ENCODE measurements around the gene MRRF. TPM values are rescaled to one million over a fixed set of nuclear protein-coding genes. Genes with fewer than 3 reads are reported as not detected.

MRRF gene
- total and polyA plus RNA-seq, 2 of the 4 experiments (the other 2 are of a cell fraction): 32.1 to 38.0 TPM

DNA sequence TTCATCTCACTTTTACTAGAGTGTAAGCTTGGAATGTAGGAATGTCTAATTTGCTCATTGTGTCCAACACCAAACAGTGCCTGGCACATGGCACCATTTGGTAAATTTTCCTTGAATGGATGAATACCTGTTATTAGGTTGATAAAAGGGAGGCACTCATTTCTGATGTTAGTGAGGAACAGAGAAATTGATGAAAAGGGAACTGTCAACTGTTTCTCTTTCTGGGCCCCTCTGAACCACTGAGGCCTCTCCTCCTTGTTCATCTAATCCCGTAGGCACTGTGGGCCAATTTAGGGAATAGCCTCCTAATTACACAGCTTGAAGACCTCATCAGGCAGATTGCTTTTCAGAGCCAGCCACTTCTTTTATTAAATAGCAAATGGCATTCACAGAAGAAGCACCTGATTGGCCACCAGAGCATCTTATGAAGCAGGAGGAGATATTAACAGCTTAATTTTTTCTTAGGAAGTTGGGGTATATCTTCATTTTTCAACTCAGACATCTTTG lies 22.6 kb downstream of the MRRF start:
- ATAC-seq (ENCODE audit: low read depth): no peak
- H3K56ac ChIP-seq (ENCODE audit: extremely low read depth, insufficient read depth, low read length): no peak overlapping the region
- no peak overlapping the region for H2AK5ac ChIP-seq (ENCODE audit: low read depth, low read length)
- no peaks in the 10 kb centered on the region for H3K4me1 ChIP-seq (ENCODE audit: control insufficient read depth, insufficient read depth, low read length)
- H3K9me1 ChIP-seq (ENCODE audit: insufficient read depth, low read length): peaks cover 4% of the 10 kb centered on the region; the same call in 1 of the 2 replicates
- H3K27ac ChIP-seq (ENCODE audit: insufficient read depth, low read length): no peak overlapping the region
- H2BK15ac ChIP-seq (ENCODE audit: low read depth, low read length): no peak overlapping the region
- peaks cover 11 to 18% of the 10 kb centered on the region in 2 experiments for H3K79me1 ChIP-seq (ENCODE audit: low read depth in 1 of 2, low read length in 2 of 2)
- H2BK5ac ChIP-seq (ENCODE audit: low read depth, low read length, poor library complexity, severe bottlenecking): no peak overlapping the region
- H2AK9ac ChIP-seq (replicated peaks; ENCODE audit: low read depth, low read length, poor library complexity): no peak overlapping the region
- intact Hi-C loops (cut with micrococcal nuclease): no loop called here
- H4K8ac ChIP-seq (ENCODE audit: low read depth in 2 of 2, low read length in 2 of 2): no peak overlapping the region
- TF ChIP-seq MAFK (IDR thresholded peaks at IDR 0.05; ENCODE audit: low read depth, low read length) (no peak), CHD1 (IDR thresholded peaks at IDR 0.05; ENCODE audit: low read depth, low read length) (no peak), MXI1 (IDR thresholded peaks at IDR 0.05; ENCODE audit: borderline replicate concordance, low read depth, low read length) (no peak), RFX5 (IDR thresholded peaks at IDR 0.05; ENCODE audit: low read depth, low read length) (no peak), BHLHE40 (IDR thresholded peaks at IDR 0.05; ENCODE audit: low read depth, low read length) (no peak), FOS (IDR thresholded peaks at IDR 0.05; ENCODE audit: low read depth, low read length) (no peak)
- TF ChIP-seq, protein P1, sequence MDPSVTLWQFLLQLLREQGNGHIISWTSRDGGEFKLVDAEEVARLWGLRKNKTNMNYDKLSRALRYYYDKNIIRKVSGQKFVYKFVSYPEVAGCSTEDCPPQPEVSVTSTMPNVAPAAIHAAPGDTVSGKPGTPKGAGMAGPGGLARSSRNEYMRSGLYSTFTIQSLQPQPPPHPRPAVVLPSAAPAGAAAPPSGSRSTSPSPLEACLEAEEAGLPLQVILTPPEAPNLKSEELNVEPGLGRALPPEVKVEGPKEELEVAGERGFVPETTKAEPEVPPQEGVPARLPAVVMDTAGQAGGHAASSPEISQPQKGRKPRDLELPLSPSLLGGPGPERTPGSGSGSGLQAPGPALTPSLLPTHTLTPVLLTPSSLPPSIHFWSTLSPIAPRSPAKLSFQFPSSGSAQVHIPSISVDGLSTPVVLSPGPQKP (IDR thresholded peaks at IDR 0.05; ENCODE audit: borderline replicate concordance, low read depth, low read length): no peak
- TF ChIP-seq, protein P2, sequence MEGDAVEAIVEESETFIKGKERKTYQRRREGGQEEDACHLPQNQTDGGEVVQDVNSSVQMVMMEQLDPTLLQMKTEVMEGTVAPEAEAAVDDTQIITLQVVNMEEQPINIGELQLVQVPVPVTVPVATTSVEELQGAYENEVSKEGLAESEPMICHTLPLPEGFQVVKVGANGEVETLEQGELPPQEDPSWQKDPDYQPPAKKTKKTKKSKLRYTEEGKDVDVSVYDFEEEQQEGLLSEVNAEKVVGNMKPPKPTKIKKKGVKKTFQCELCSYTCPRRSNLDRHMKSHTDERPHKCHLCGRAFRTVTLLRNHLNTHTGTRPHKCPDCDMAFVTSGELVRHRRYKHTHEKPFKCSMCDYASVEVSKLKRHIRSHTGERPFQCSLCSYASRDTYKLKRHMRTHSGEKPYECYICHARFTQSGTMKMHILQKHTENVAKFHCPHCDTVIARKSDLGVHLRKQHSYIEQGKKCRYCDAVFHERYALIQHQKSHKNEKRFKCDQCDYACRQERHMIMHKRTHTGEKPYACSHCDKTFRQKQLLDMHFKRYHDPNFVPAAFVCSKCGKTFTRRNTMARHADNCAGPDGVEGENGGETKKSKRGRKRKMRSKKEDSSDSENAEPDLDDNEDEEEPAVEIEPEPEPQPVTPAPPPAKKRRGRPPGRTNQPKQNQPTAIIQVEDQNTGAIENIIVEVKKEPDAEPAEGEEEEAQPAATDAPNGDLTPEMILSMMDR (conservative IDR thresholded peaks at IDR 0.05; ENCODE audit: low read depth, low read length): no peak
- H3K4ac ChIP-seq (ENCODE audit: low read depth, low read length): no peak overlapping the region
- no peaks in the 10 kb centered on the region for H3K9me3 ChIP-seq (ENCODE audit: control insufficient read depth, insufficient read depth, low read length)
- H2BK20ac ChIP-seq (ENCODE audit: low read depth, low read length): no peak overlapping the region
- H3K4me2 ChIP-seq (ENCODE audit: low read depth, low read length): no peak overlapping the region
- H3K14ac ChIP-seq (replicated peaks; ENCODE audit: low read depth, low read length): no peak overlapping the region
- H4K20me1 ChIP-seq (ENCODE audit: insufficient read depth, low read length): no peaks in the 10 kb centered on the region
- H4K91ac ChIP-seq (ENCODE audit: insufficient read depth, low read depth, low read length): no peak overlapping the region
- in situ Hi-C loops (cut with MboI; ENCODE audit: low sequenced_read_pairs): no loop called here
- H3K9ac ChIP-seq (ENCODE audit: low read depth, low read length): no peak overlapping the region
- no peak overlapping the region for H2AFZ ChIP-seq (replicated peaks; ENCODE audit: low read length, poor library complexity)
- dilution Hi-C loops (cut with HindIII; ENCODE audit: low sequenced_read_pairs, unreplicated experiment): no loop called here
- no peak overlapping the region for H3K23ac ChIP-seq (ENCODE audit: low read depth, low read length)
- no peak for DNase-seq
- no peak overlapping the region for H4K5ac ChIP-seq (ENCODE audit: low read depth, low read length)
- POLR2A ChIA-PET (ENCODE audit: unreplicated experiment): no interaction called here
- H3K27me3 ChIP-seq (ENCODE audit: control insufficient read depth, insufficient read depth, low read length): no peaks in the 10 kb centered on the region
- no peak overlapping the region for H2BK120ac ChIP-seq (ENCODE audit: low read depth, low read length)
- BruUV-seq (replicated peaks): no TSS peak
- CTCF ChIA-PET: interaction anchor here (0.6 kb wide), 1 partner anchor 151 kb away, joined by 4 read pairs; no protein-coding TSS in a partner anchor
- WGBS, 2 experiments (ENCODE audit: extremely low coverage in 2 of 2, insufficient read length in 1 of 2): no CpG with 5 or more reads among the region's 1 CpG
- peaks cover 27% of the 10 kb centered on the region for H3K36me3 ChIP-seq (ENCODE audit: control insufficient read depth, insufficient read depth, low read length)
- H3K18ac ChIP-seq (ENCODE audit: low read depth, low read length): no peak overlapping the region
- no peak overlapping the region for H3K4me3 ChIP-seq (ENCODE audit: insufficient read depth, low read depth, low read length)

All from IMR-90 (cell line).